K562 (cell line): Measurements from ENCODE around the gene MATN1. TPM values are rescaled to one million over a fixed set of nuclear protein-coding genes. Genes with fewer than 3 reads are reported as not detected.

Source experiments
- GMEB1 ChIP-seq: fragments of 250-450 bp; sonication (Bioruptor Pico); IDR thresholded peaks from 2 replicates; pipeline ENCODE4 v1.4.0; 2020; ENCODE audit warnings: mild to moderate bottlenecking
- HDAC6 ChIP-seq: IDR thresholded peaks from 2 replicates; pipeline ENCODE4 v1.6.1; 2012; ENCODE audit warnings: low read depth, mild to moderate bottlenecking, control low read depth, inconsistent platforms, low read length, moderate library complexity
- JUNB ChIP-seq: fragments of 450-650 bp; formaldehyde crosslinking; conservative IDR thresholded peaks from 2 replicates; pipeline ENCODE4 v1.4.0; 2020; ENCODE audit warnings: mild to moderate bottlenecking
- MAZ ChIP-seq, 2 experiments: fragments of 450-650 bp in 1 of 2; sonication (generic) in 1 of 2; formaldehyde crosslinking; IDR thresholded peaks in 1 of 2; conservative IDR thresholded peaks in 1 of 2; 2 replicates each; pipeline versions ENCODE4 v1.4.0 to v1.5.0; 2020; ENCODE audit warnings: mild to moderate bottlenecking in 1 of 2, missing genetic modification reagents in 1 of 2
- RREB1 ChIP-seq: fragments of 250-450 bp; sonication (Bioruptor Pico); IDR thresholded peaks from 2 replicates; pipeline ENCODE4 v1.4.0; 2020
- SMAD3 ChIP-seq: fragments of 450-650 bp; formaldehyde crosslinking; conservative IDR thresholded peaks from 2 replicates; pipeline ENCODE4 v1.4.0; 2020; ENCODE audit warnings: mild to moderate bottlenecking
- ZC3H4 ChIP-seq: sonication (generic); formaldehyde crosslinking; IDR thresholded peaks from 2 replicates; pipeline ENCODE4 v1.9.0; 2021; ENCODE audit warnings: missing genetic modification reagents, borderline replicate concordance
- ZNF609 ChIP-seq: sonication (generic); formaldehyde crosslinking; IDR thresholded peaks from 2 replicates; pipeline ENCODE4 v1.8.1; 2023; ENCODE audit warnings: missing genetic modification reagents, mild to moderate bottlenecking, borderline replicate concordance
- polyA plus RNA-seq, 8 experiments: library from polyadenylated mRNA; depleted of rRNA in 4 of 8; stranded (reverse) in 5 of 8; unstranded in 3 of 8; fragments of >200 nt; fragmentation: Nextera tagmentation in 2 of 8; fragmentation: Illumina TruSeq in 1 of 8; extraction: Ambion mirVana in 2 of 8; extraction: Trizol in 1 of 8; gene quantifications; 2 replicates each; pipeline versions ENCODE4 v1.2.1 to v1.2.3, GENCODE V29; 2011 to 2014; ENCODE audit warnings: inconsistent platforms in 1 of 8, missing spikeins in 1 of 8
- total RNA-seq, 7 experiments: library from RNA; depleted of rRNA in 6 of 7; stranded (reverse); fragments of >200 nt in 6 of 7; fragmentation: Illumina TruSeq in 2 of 7; extraction: Trizol in 2 of 7; gene quantifications; 2 replicates each; pipeline versions ENCODE4 v1.2.1 to v1.2.3, GENCODE V29; 2011 to 2021; ENCODE audit warnings: low replicate concordance in 1 of 7
- TF ChIP-seq, protein P1 (sequence below): sonication (generic); formaldehyde crosslinking; IDR thresholded peaks from 2 replicates; pipeline ENCODE4 v1.8.0; 2022; ENCODE audit warnings: mild to moderate bottlenecking, missing genetic modification reagents

The MATN1 gene
- total and polyA plus RNA-seq, 9 of the 15 experiments (the other 6 are each of a cell fraction or from before 2014, with no cell fraction given), result 0.10 to 2.3 (median 1.2) TPM

DNA sequence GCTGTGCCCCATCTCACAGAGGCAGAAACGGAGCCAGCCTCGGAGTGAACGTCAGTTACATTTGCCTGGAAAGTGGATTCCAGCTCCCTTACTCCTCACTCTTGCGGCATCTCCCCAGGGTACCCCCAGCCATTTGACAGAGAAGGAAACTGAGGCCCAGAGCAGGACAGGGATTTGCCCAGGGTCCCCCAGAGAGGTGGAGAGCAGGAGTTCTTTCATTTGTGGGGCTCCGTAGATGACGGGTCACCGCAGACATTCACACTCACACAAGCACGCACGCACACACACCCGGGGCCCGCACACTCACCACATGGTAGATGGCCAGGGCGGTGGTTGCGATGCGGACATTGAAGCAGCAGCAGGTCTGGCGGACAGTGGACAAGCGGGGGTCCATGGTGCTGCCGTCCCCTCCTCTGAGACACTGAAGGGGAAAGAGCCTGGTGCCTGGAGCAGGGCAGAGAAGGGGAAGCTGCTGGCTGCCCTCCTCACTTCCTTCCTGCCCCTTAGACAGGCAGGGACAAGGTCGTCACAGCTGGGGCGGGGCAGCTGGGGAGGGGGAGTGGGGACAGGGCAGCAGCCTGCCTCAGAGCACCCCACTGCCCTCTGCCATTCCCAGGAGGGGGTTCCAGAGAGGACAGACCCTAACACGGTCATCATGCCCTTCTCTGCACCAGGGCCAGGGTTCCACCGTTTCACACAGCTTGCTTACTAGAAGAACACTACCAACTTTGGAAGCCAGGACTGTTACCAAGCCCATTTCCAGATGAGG lies 34.2 kb upstream of the MATN1 start, which contains the start of gene LAPTM5 (continued):
- 0 out of 2 replicates have a peak, but pooled peaks have one; percentile 72 for TF ChIP-seq ZNF609 (CRISPR knock-in tag)
- TF ChIP-seq HDAC6, result no peak
- TF ChIP-seq SMAD3 (CRISPR knock-in tag), result 0 out of 2 replicates have a peak, but pooled peaks have one; percentile 31
- TF ChIP-seq RREB1 (CRISPR knock-in tag), result 0 out of 2 replicates have a peak, but pooled peaks have one; percentile 10
- peak; percentile 68; the same call in 1 of the 2 replicates for TF ChIP-seq ZC3H4 (CRISPR knock-in tag)
- TF ChIP-seq, protein P1, sequence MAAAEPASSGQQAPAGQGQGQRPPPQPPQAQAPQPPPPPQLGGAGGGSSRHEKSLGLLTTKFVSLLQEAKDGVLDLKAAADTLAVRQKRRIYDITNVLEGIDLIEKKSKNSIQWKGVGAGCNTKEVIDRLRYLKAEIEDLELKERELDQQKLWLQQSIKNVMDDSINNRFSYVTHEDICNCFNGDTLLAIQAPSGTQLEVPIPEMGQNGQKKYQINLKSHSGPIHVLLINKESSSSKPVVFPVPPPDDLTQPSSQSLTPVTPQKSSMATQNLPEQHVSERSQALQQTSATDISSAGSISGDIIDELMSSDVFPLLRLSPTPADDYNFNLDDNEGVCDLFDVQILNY (CRISPR knock-in tag), result 0 out of 2 replicates have a peak, but pooled peaks have one; percentile 54
- TF ChIP-seq MAZ (CRISPR knock-in tag; conservative IDR thresholded peaks at IDR 0.05 in 1 of 2, IDR thresholded peaks at IDR 0.05 in 1 of 2), result 0 out of 4 replicates have a peak, but pooled peaks of 1 of the 2 experiments have one; percentile 15
- no peak for TF ChIP-seq JUNB
- TF ChIP-seq GMEB1, result no peak
